HG02678 (cell line): ENCODE data around the gene ARID1B.

Source experiments
- ATAC-seq: cut with Tn5 transposase; IDR thresholded peaks from one replicate; pipeline ENCODE4 v1.9.1; 2021; ENCODE audit warnings: mild to moderate bottlenecking, moderate library complexity; ENCODE audit not compliant: unreplicated experiment

ARID1B gene

DNA sequence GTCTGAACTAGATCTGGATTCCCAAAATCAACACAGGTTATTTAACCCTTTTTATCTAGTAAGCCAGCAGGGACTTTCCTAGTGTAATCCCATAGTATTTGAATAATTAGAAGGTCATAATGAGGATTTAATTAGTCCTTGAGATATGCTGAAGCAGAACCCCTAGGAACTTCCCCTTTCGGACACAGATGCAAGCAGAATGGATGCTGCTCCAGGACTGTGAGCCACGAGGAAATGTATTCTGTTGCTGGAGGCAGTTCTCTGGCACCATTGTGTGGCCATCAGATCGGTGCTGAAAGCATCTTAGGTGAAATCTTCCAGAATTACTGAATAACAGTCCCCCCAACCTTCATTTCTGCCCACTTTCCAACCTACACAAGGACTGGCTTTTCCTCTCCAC is 339.2 kb downstream of the ARID1B start:
- ATAC-seq, result no peak

DNA sequence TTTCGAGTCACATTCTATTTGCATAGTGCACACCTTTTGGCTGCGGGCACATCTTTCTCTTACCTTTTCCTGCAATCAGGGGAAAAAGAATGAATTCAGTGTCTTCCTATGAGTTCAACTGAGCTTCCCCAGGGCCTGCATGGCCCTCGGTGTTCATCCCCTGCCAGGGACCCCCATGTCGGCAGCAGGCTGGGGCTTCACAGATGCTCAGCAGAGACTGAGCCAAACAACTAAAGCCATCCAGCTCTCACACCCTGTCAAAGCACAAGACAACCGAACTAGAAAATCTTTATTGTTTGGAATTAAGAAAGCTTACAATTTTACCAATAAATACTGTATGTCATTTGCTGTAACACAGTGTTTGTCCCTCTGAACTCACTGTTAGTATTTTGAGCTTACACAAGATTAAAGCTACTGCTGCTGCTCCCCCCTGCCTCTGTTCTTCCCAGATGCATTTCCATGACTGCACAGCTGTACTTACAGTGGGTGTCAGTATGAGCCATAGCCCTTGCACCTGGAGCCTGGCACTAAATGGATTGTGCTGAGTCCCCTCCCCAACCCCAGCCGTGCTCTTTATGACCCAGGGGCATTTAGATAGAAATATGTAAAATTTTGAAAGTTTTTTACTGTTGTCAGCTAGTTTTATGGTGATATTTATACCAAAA is 340.4 kb downstream of the ARID1B start:
- no peak for ATAC-seq

DNA sequence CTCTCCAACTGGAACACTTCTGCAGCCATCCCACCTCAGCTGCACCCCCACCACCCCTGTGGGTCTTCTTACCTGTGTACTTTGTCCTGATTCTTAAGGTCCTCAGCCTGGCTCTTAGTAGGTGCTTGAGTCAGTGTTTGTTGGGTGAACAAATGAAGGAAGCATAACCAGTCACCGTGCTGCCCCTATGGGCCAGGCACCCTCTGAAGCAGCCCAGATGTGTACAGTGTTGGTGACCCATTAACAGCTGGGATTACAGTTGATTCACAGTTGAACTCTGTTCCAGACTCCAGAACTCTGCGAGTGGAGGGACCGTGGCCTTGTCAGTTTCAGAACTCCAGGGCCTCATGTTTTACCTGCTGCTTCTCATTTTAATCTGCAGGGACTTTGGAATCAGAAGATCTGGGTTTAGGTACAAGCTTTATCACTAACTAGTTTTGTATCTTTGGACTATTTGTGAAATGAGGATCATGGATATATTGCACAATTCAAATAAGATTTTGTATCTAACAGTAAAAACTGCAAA is 342.4 kb downstream of the ARID1B start:
- no peak for ATAC-seq

DNA sequence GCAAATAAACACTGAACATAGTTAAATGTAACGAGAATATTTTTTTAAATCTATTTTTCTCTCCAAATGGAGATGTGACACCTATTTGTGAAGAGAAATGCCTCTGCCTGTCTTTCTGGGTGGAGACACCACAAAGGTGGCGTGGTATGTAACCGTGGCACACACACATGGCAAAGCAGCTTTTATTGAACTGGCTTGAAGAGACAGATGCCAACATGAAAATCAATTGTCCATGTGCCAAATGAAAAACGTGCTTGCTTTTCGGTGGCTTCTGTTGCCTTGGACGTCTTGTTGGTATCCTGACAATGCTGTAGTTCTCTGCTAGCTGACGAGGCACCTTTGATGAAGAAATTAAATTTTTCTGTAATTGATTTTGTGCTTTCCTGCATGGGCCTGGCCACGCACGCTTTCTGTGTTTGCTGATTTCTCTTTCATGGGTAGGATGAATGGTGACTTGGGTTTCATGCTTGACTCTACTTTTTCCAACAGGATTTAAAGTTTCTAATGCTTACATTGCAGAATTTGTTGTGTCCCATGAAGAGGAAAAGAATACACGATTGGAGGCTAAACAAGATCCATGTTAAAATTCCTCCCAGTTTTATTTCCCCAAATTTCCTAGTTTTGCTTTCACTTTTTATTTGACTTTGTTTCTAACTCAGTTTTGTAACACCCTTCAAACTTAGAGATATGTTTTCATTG is 343.5 kb downstream of the ARID1B start:
- no peak for ATAC-seq

DNA sequence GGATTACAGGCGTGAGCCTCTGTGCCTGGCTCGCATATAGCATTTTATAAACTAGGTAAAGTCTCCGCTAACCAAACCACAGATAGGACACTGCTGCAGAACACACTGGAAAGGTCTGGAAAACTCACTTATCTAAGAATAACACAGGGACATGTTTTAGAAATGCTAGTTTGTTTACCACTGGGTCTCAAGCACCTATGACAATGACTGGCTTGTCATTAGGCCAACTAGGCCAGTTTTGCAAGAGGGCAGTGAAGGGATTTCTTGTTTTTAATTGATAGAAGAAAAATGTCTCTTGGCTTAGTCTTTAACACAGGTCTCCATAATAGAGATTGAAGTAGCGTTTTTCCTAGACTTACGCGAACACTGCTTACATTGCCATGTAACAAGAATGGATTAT is 344.7 kb downstream of the ARID1B start:
- no peak for ATAC-seq

DNA sequence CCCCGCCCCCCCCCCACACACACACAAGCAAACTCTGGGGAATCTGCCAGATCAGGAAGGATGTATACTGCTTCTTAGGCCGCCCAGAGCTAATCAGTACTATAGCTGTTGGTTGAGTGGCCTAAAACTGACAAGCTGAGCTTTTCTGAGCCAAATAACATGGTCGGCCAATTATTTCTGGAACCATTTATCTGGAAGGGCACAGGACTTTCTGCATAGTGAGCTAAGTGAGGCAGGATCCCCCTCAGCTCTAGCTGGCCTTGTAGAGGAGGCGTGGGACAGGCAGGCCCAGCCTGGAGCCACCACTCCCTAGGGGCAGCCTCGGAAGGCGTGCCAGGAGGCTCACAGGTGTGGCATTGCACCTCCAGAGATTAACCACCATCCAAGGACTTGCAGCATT is 346.1 kb downstream of the ARID1B start:
- no peak for ATAC-seq

DNA sequence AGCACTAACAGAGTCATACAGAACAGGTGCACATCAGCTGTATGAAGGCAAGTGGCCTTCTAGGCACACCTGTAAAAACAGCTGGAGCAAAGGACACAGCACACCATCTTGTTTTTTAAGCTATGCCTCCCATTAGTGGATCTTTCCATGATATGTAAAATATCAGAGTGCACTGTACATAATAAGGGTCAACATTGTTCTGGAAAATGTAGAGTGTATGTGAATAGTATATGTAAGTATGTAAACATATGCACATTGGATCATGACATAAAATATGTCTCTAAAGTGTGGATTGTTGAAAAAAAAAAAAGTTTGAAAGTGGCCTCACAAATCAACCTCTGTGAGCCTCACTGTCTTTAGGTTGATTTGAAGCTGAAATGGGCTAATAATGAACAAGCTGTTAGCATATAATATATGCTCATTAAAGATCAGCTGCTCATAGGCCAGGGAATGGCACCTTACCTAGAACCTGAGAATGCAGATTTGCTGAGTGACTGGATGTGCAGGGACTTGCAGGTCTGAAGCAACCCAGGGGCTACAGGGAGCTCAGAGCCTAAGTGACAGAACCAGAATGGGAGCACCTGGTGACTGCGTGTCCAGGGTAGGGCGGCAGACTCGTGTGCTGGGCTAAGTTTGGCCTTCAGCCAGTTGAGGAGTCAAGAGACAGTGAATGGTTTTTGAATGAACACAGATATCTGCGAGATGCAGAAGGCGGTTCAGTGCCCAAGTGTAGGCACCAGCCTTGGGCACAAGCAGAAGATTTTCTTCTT is 347.5 kb downstream of the ARID1B start:
- no peak for ATAC-seq

DNA sequence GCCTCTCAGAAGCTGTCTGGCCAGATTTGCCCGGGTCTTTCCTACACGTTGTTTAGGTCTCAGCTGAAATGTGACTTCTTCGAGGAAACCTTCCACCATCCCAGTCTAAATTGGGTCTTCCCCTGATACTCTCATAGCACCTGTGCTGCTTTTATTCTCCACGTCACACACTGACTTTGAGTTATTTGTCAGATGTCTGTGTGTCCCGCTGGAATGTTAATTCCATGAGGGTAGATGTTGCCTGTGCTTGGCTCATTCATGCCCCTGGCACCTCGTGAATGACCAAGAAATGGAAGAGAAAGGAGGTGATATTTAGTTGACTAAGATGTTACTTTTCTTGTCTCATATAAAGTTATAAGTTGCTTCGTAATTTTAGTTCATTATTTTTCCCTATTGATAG is 348.4 kb downstream of the ARID1B start:
- ATAC-seq, result no peak

DNA sequence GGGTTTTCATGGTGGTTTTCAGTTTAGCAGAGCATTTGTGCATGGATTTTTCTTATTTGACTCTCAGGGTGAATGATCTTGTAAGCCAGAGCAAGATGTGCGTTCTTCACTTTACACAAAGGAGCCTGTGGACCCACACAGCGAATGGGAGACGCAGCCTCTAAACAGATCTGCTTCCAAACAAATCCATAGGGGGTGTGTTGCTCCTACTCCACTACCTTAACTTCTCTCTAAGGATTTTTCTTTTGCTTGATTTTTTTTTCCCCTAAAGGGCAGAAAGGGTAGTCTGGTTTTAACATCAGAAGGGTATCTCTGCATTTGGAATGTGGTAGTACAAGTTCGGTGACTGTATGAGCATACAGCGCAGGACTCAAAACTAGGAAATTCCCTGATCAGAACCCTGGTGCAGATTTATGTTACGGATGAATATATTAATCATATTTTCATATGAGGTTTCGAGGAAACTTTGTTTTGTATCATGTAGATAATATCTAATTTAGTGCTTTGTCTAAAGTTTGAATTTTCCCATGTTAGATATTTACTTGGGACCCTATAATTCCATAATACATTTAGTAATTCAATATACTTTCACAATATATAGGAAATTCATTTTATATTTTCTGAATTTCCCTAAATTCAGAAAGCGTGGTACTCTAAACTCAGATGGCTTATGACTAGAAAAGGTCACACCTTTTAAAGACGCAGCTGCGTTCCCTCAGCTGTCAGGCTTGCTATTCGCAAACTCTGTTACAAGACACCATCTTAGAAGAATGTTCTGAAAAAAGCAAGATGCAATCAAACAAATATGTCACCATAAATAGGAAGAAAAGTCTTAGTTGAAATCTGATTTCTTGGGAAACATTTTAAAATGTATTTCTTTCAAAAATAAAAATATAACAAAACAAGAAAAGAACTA is 349.3 kb downstream of the ARID1B start:
- no peak for ATAC-seq

DNA sequence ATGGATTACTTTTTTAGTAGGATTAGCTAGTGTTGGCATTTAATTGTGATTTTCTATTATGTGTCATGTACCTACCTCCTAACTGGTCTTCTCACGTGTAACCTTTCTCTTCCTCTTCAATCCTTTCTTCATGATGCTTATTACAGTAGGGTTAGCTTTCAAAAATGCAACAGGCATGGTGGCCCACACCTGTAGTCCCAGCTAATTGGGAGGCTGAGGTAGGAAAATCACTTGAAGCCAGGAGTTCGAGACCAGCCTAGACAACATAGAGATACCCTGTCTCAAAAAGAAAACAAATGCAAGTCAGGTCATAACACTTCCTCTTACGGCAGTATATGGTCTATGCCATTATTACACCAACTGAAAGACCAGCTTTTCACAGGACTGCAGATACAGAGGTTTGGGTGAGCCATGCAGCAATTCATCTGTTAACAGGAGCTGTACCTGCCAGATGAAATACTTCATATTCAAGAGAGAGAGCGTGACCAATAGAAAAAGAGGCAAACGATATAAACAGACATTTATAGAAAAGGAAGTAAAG is 351.1 kb downstream of the ARID1B start:
- no peak for ATAC-seq

DNA sequence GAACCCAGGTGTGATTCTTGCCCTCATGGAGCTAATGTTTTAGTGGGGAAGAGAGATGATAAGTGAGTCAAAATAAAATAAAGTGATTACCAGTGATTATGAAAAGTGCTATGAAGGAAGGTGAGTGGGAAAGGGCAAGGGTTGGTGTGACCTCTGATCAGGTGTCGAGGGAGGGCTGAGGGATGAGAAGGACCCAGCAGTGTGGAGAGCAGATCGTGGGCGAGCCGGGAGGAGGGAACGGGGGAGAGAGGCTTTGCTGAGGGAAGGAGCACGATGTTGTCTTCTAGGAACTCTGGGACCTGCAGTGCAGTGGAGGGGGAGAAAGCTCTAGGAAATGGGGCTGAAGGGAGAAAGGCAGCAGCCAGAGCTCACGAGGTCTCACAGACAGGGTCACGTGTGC is 354.1 kb downstream of the ARID1B start:
- ATAC-seq, result no peak

DNA sequence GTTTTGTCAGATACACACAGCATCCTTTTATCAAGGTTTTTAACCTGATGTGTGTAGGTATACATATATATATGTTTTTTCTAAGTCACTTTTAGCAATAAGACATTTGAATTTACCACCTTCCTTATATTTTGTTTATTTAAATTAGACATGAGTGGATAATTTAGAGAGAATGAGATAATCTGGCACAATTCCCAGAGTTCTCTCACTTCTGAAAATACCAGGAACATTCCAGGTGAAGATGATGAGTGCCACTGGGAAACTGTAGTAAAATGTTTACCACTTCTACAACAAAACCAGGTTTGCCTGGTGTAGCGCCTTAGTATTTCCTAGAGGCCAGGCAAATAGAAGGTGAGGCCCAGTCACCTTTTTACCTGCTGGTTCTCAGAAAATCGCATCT is 356.7 kb downstream of the ARID1B start:
- ATAC-seq, result no peak

DNA sequence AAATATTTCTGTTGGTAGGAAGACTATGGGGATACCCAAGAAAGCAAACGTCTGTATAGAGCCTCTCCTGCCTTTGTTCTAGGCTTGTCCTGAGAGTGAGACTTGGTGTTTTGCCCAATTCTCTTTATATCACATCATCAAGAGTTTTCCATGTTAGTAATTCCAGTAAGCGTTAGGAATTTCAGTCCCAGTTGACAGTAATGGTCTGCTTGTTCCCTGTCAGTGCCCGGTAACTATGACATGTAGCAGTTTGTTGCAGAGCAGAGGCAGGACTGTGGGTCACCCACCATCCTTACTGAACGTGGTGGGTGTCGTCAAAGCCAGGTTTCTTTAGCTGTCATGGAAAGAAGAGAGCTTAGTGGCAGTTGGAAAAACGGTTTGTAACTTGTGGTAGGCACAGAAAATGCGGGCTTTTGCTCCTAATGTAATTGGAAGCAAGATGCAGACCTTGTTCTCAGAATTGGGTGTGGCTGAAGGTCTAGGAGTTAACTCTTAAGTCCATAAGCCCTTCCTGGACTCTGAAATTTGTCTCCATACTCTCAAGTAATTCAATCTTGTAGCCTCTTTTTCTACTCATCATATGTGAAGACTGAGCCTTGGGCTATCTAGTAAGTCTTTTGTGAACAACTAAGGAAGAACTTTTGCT is 357.3 kb downstream of the ARID1B start:
- no peak for ATAC-seq

DNA sequence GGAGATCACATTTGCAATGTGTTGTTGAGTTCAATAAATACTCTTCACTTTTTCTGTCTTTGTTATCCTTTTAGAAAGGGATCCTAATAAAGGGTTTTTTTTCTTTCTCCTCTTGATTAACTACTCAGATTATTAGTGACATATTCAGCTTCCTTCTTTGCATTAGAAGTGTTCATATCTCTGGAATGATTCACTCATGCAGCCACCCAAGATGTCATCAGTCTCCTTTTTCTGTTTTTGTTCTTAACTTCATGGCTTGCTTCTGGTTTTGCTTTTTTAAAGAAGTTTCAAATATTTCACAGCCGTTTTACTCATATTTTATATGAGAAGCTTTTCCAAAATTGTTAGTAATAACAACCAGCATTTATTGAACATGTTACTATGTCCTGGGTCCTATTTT is 358.5 kb downstream of the ARID1B start:
- ATAC-seq, result no peak

DNA sequence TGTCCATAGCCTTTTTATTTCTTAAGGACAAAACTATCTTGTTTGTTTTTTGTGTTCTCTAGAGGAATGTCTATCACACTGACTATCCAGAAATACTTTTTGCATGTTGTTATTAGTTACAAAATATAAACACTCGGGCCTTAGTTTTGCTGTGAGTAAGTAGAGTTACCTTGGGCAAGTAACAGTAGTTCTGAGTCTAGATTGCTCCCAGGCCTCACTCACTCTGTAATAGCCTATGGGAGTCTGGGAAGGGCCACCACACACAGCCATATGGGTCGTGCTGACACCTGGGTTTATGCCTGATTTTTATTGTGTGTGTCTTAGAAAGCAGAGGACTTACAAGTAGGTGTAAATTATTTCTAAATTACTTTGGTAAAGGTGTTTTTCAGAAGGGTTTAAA is 360.3 kb downstream of the ARID1B start:
- no peak for ATAC-seq

DNA sequence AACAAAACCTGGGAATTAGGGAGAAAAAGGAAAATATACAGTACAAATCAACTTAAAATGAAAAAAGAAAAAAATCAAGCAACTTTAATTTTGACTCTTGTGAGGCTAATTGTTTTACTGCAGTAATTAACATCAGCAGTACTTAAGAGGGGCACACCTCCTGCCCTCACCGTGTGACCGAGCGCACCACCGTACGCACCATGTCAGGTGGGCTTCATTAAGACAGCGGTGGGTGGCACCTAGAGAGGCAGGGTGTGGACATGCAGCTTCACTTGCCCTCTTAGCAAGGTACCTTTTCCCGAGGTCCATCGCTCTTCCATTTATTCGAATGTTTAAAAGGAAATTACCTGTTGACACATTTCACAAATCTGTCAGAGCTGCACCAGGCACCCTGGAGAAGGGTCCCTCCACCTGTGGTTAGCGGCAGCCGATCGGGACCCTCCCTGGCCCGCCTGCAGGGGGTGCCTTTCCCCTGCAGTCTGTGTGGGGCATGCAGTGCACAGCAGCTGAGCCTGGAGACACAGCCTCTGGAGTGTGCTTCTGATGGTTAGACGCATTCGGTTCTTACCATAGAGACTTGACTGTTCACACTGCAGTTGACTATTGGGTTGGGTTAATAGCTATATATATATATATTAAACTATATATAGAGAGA is 362.0 kb downstream of the ARID1B start:
- no peak for ATAC-seq

DNA sequence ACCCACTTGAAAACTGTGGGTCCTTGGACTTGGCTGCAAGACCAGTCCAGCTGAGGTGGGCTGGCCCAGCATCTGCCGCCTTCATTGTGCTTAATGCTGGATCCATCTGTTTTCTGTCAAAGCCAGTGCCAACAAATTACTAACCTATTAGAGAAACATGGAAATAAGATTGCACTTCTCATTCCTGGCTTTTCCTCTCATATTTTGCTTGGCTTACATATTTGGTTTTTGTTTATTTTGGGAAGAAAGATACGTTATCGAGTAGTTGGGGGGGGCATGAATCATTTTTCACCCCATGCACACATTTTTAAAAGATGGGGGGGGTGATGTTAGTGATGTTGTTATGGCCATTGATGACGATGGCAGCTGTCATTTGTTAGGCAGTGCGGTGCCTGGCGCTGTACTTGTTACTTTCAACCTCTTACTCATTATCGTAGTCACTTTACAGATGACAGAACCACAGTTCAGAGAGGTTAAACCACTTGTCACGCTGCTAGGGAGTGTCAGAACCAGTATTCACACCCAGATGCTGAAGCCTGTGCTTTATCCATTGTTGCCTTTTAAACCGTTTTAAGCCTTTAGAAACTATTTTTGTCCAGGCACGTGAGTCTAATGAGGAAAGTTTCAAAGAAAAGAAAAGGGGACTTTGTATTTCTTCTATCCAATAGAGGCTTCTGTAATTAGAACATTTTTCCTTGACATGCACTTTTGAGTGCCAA is 366.2 kb downstream of the ARID1B start:
- ATAC-seq, result no peak

DNA sequence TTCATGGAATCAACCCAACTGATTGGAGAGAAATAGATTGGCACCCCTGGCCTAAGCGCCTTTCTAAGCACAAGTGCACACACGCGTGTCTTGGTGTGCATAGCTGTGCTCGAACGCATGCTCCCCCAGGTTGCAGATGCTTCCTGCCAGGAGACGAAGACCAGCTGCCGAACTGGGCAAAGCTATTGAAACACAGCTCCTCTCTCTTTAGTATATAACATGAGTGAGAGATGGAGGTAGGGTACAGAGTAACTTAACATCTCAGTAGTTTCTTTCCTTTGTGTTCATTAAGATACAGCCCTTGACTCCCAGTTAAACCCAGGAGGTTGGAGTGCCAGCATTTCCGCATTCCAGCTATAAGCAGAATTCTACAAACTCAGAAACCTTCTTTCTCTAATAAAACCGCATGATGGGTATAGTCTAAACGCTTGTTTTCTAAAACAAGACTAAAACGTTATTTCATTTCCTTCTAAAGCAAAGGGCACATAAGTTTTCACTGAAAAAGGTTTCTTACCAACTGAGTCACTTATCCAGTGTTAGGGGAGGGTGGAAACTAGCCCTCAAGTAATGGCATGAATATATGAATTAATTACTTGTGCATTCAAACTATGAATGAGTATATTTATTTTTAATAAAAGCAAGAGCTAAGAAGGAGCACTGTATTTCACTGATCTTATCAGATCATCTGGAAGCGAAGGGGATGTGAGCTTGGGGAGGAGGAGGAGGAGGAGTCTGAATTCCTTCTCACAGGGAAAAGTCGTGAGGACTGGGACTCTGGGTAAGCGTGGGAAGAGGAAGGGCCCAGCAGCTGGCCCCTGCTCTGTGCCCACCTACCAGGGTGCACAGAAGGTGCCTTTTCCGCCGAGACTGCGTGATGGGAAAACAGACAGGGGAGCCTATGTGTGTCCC is 367.0 kb downstream of the ARID1B start:
- ATAC-seq, result no peak
